ENCODE results near the gene GUCY2D.

The GUCY2D gene

DNA sequence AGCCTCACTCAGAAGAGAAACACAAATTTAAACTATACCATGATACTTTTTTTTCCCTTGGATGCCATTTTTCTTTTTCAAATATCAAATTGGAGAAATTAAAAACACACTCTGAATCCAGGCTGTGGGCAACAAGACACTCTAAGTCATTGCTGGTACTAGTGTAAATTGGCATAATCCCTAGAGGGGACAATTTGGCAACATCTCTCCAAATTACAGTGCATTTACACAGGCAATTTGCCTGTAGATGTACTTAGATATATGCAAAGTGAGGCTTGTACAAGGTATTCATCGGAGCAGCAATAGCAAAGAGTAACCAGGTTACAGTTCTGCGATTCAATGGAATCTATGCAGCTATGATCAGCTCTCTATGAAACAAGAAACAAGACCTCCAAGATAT, 6.7 kb upstream of the GUCY2D start:
- TF ChIP-seq, protein P1, sequence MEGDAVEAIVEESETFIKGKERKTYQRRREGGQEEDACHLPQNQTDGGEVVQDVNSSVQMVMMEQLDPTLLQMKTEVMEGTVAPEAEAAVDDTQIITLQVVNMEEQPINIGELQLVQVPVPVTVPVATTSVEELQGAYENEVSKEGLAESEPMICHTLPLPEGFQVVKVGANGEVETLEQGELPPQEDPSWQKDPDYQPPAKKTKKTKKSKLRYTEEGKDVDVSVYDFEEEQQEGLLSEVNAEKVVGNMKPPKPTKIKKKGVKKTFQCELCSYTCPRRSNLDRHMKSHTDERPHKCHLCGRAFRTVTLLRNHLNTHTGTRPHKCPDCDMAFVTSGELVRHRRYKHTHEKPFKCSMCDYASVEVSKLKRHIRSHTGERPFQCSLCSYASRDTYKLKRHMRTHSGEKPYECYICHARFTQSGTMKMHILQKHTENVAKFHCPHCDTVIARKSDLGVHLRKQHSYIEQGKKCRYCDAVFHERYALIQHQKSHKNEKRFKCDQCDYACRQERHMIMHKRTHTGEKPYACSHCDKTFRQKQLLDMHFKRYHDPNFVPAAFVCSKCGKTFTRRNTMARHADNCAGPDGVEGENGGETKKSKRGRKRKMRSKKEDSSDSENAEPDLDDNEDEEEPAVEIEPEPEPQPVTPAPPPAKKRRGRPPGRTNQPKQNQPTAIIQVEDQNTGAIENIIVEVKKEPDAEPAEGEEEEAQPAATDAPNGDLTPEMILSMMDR (IDR thresholded peaks at IDR 0.05; ENCODE audit: low read depth, low read length) = no peak
- no peak overlapping the region for H3K27ac ChIP-seq
- H3K27me3 ChIP-seq (ENCODE audit: insufficient read depth, low read depth, severe bottlenecking) = no peaks in the 10 kb centered on the region
- no peaks in the 10 kb centered on the region for H3K9me3 ChIP-seq (ENCODE audit: severe bottlenecking)
- no peaks in the 10 kb centered on the region for H3K36me3 ChIP-seq
- no peak overlapping the region for H3K4me3 ChIP-seq (ENCODE audit: low read depth, low read length)
- no peak for DNase-seq

DNA sequence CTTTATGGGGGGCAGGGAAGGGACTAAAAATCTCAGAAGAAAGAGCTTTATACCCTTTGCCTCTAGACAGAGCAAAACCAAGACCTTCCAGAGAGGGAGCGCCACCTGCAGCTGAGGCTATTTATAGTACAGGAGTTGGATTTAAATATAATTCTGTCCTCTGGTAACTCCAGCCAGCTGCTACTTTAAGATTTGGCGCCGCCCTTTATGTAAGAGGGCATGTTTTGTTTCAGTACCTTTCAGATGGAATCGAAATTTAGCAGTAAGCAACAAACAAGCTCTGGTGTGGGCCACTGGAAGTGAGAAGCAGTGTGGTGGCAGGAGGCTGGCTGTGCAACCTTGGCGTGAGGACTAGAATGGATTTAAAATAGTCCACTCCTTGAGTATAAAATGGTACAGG, 5.2 kb upstream of the GUCY2D start:
- Histone ChIP-seq H3K27ac (peak overlapping the region; percentile 80), H3K9me3 (ENCODE audit: severe bottlenecking) (no peaks in the 10 kb centered on the region), H3K4me3 (ENCODE audit: low read depth, low read length) (no peak overlapping the region), H3K36me3 (no peaks in the 10 kb centered on the region), H3K27me3 (ENCODE audit: insufficient read depth, low read depth, severe bottlenecking) (no peaks in the 10 kb centered on the region)
- peak; percentile 88 for DNase-seq
- TF ChIP-seq, protein P1 (IDR thresholded peaks at IDR 0.05; ENCODE audit: low read depth, low read length) = peak; percentile 55

DNA sequence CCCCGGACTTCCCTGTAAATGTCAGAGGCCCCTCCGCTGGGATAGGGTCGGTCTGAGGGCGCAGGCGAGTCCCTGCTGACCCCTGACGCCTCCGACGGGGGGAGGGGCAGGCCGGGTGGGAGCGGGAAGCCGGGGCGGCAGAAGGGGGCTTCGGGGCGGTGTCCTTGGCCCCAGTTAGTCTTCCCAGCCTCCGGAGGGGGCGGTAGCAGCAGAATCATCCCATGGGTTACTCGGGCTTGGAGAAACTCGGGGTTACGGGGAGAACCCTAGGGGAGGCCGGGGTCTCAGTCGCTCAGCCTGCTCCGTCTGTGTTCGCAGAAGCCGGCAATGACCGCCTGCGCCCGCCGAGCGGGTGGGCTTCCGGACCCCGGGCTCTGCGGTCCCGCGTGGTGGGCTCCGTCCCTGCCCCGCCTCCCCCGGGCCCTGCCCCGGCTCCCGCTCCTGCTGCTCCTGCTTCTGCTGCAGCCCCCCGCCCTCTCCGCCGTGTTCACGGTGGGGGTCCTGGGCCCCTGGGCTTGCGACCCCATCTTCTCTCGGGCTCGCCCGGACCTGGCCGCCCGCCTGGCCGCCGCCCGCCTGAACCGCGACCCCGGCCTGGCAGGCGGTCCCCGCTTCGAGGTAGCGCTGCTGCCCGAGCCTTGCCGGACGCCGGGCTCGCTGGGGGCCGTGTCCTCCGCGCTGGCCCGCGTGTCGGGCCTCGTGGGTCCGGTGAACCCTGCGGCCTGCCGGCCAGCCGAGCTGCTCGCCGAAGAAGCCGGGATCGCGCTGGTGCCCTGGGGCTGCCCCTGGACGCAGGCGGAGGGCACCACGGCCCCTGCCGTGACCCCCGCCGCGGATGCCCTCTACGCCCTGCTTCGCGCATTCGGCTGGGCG, 542 bp downstream of the GUCY2D start:
- no peaks in the 10 kb centered on the region for H3K27me3 ChIP-seq (ENCODE audit: insufficient read depth, low read depth, severe bottlenecking)
- peak overlapping the region; percentile 59 for H3K4me3 ChIP-seq (ENCODE audit: low read depth, low read length)
- no peaks in the 10 kb centered on the region for H3K9me3 ChIP-seq (ENCODE audit: severe bottlenecking)
- H3K27ac ChIP-seq = peak overlapping the region; percentile 62
- H3K36me3 ChIP-seq = peaks cover 3% of the 10 kb centered on the region; the same call in 1 of the 2 replicates
- TF ChIP-seq, protein P1 (IDR thresholded peaks at IDR 0.05; ENCODE audit: low read depth, low read length) = no peak
- no peak for DNase-seq

DNA sequence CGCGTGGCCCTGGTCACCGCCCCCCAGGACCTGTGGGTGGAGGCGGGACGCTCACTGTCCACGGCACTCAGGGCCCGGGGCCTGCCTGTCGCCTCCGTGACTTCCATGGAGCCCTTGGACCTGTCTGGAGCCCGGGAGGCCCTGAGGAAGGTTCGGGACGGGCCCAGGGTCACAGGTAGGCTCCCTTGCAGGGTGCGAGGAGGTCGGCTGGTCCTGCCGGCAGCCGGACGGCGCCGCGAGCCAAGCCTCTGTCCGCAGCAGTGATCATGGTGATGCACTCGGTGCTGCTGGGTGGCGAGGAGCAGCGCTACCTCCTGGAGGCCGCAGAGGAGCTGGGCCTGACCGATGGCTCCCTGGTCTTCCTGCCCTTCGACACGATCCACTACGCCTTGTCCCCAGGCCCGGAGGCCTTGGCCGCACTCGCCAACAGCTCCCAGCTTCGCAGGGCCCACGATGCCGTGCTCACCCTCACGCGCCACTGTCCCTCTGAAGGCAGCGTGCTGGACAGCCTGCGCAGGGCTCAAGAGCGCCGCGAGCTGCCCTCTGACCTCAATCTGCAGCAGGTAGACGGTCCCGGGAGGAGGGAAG, 1.3 kb downstream of the GUCY2D start:
- Histone ChIP-seq H3K27ac (no peak overlapping the region), H3K36me3 (peaks cover 3% of the 10 kb centered on the region; the same call in 1 of the 2 replicates), H3K4me3 (ENCODE audit: low read depth, low read length) (no peak overlapping the region), H3K9me3 (ENCODE audit: severe bottlenecking) (no peaks in the 10 kb centered on the region), H3K27me3 (ENCODE audit: insufficient read depth, low read depth, severe bottlenecking) (no peaks in the 10 kb centered on the region)
- DNase-seq = no peak
- TF ChIP-seq, protein P1 (IDR thresholded peaks at IDR 0.05; ENCODE audit: low read depth, low read length) = no peak

DNA sequence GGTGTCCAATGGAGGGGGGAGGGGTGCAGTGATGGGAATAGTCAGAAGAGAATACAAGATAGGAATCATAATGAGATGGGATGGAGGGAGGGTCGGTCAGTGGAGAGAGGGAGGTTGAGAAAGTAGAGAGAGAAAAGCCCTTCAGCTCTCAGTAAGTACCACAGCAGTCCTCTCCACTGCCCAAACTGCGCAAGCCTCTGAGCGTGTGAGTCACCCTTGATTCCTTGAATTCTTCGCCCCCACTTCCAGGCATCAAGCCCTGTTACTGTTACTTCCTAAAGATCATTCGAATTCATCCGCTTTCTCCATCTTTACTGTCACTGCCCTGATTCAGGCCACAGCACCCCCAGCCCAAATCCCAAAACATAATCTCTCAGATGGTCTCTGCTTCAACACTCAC, 2.5 kb downstream of the GUCY2D start:
- no peak overlapping the region for H3K4me3 ChIP-seq (ENCODE audit: low read depth, low read length)
- no peaks in the 10 kb centered on the region for H3K27me3 ChIP-seq (ENCODE audit: insufficient read depth, low read depth, severe bottlenecking)
- no peaks in the 10 kb centered on the region for H3K9me3 ChIP-seq (ENCODE audit: severe bottlenecking)
- TF ChIP-seq, protein P1 (IDR thresholded peaks at IDR 0.05; ENCODE audit: low read depth, low read length) = no peak
- H3K36me3 ChIP-seq = peaks cover 3% of the 10 kb centered on the region; the same call in 1 of the 2 replicates
- no peak overlapping the region for H3K27ac ChIP-seq
- DNase-seq = no peak
